Keratinocyte (primary cell): ENCODE data around the gene RNF17. TPM values are rescaled to one million over a fixed set of nuclear protein-coding genes. Genes with fewer than 3 reads are reported as not detected.
A peak's percentile ranks its signal among the peaks of the same experiment; 100 is the strongest.

Experiments used
- DNase-seq: peaks from one replicate; pipeline ENCODE4 v3.0.0-alpha.2; 2011; ENCODE audit warnings: low read depth, missing footprints, low spot score
- FAIRE-seq: peaks from 2 replicates; lab custom pipeline; 2011; peaks lifted over from hg19 to GRCh38; lab: Jason Lieb, UNC
- H2AFZ ChIP-seq: 2 replicates; pipeline ENCODE4 v1.6.0; 2012; ENCODE audit warnings: low read length, control low read depth, inconsistent platforms; ENCODE audit not compliant: control insufficient read depth
- H3K27ac ChIP-seq: 2 replicates; pipeline ENCODE4 v1.5.1; 2011; ENCODE audit warnings: low read length; ENCODE audit not compliant: control insufficient read depth, insufficient read depth
- H3K27me3 ChIP-seq: 3 replicates; pipeline ENCODE4 v1.6.0; 2011; ENCODE audit warnings: low read length; ENCODE audit not compliant: control insufficient read depth, insufficient read depth; ENCODE audit errors: extremely low read depth
- H3K36me3 ChIP-seq, 2 experiments: 2 replicates in 1 of 2; 3 replicates in 1 of 2; pipeline ENCODE4 v1.5.1; 2011; ENCODE audit warnings: low read length in 2 of 2, mild to moderate bottlenecking in 1 of 2; ENCODE audit not compliant: control insufficient read depth in 2 of 2, insufficient read depth in 2 of 2; ENCODE audit errors: extremely low read depth in 1 of 2
- H3K4me1 ChIP-seq: 3 replicates; pipeline ENCODE4 v1.5.1; 2011; ENCODE audit warnings: low read length; ENCODE audit not compliant: control insufficient read depth, insufficient read depth; ENCODE audit errors: extremely low read depth
- H3K4me2 ChIP-seq: 3 replicates; pipeline ENCODE4 v1.6.0; 2011; ENCODE audit warnings: low read depth, low read length; ENCODE audit not compliant: control insufficient read depth, insufficient read depth; ENCODE audit errors: extremely low read depth
- H3K4me3 ChIP-seq, 3 experiments: fragments of 200-600 bp in 1 of 3; sonication (generic) in 1 of 3; 2 replicates in 2 of 3; 3 replicates in 1 of 3; pipeline ENCODE4 v1.5.1; 2011 to 2016; ENCODE audit warnings: low read length in 3 of 3, mild to moderate bottlenecking in 3 of 3, control low read depth in 2 of 3, inconsistent platforms in 1 of 3, low read depth in 1 of 3, mixed read lengths in 1 of 3, mixed run types in 1 of 3, moderate library complexity in 1 of 3; ENCODE audit not compliant: control insufficient read depth in 2 of 3, insufficient read depth in 2 of 3; ENCODE audit errors: extremely low read depth in 1 of 3
- H3K79me2 ChIP-seq: 2 replicates; pipeline ENCODE4 v1.6.0; 2012; ENCODE audit warnings: low read length; ENCODE audit not compliant: control insufficient read depth, insufficient read depth
- H3K9ac ChIP-seq: 3 replicates; pipeline ENCODE4 v1.6.0; 2011; ENCODE audit warnings: low read length; ENCODE audit not compliant: control insufficient read depth, insufficient read depth; ENCODE audit errors: extremely low read depth
- H3K9me1 ChIP-seq: 3 replicates; pipeline ENCODE4 v1.6.0; 2011; ENCODE audit warnings: low read length; ENCODE audit not compliant: control insufficient read depth, insufficient read depth; ENCODE audit errors: extremely low read depth
- H3K9me3 ChIP-seq: 2 replicates; pipeline ENCODE4 v1.5.1; 2012; ENCODE audit warnings: low read depth, low read length; ENCODE audit not compliant: control insufficient read depth
- H4K20me1 ChIP-seq: 3 replicates; pipeline ENCODE4 v1.6.0; 2011; ENCODE audit warnings: low read length; ENCODE audit not compliant: control insufficient read depth, insufficient read depth; ENCODE audit errors: extremely low read depth
- EZH2 ChIP-seq: IDR thresholded peaks from one replicate; pipeline ENCODE4 v1.6.1; 2012; ENCODE audit warnings: inconsistent platforms, mild to moderate bottlenecking, low read length, moderate library complexity
- dilution Hi-C: fragments of 300-500 bp; cut with MboI; formaldehyde crosslinking; loops from one replicate; pipeline ENCODE4 v1.7.0; 2020; ENCODE audit warnings: low sequenced_read_pairs; ENCODE audit not compliant: extremely low pct_ligation_motif_present
- polyA plus RNA-seq, 5 experiments: library from polyadenylated mRNA; depleted of rRNA in 3 of 5; stranded (reverse) in 3 of 5; stranded (forward) in 1 of 5; unstranded in 1 of 5; fragments of >200 nt; gene quantifications; 1 replicate in 1 of 5; 2 replicates in 3 of 5; 3 replicates in 1 of 5; pipeline versions ENCODE4 v1.2.1 to v1.2.3, GENCODE V29; 2011 to 2012; ENCODE audit warnings: missing spikeins in 2 of 5, low read depth in 1 of 5, low replicate concordance in 1 of 5
- TF ChIP-seq, protein P1 (sequence below), 3 experiments: IDR thresholded peaks in 1 of 3; conservative IDR thresholded peaks in 1 of 3; optimal IDR thresholded peaks in 1 of 3; 2 replicates in 2 of 3; 3 replicates in 1 of 3; pipeline versions ENCODE3 to v1.5.1; 2011; ENCODE audit warnings: low read length in 3 of 3, mild to moderate bottlenecking in 3 of 3, moderate library complexity in 2 of 3, control low read depth in 1 of 3, inconsistent platforms in 1 of 3; ENCODE audit not compliant: insufficient read depth in 2 of 3; ENCODE audit errors: extremely low read depth in 1 of 3

RNF17 gene
- polyA plus RNA-seq, 1 donor (not counting 4 experiments of a cell fraction or from before 2014, with no cell fraction given) = not detected

DNA sequence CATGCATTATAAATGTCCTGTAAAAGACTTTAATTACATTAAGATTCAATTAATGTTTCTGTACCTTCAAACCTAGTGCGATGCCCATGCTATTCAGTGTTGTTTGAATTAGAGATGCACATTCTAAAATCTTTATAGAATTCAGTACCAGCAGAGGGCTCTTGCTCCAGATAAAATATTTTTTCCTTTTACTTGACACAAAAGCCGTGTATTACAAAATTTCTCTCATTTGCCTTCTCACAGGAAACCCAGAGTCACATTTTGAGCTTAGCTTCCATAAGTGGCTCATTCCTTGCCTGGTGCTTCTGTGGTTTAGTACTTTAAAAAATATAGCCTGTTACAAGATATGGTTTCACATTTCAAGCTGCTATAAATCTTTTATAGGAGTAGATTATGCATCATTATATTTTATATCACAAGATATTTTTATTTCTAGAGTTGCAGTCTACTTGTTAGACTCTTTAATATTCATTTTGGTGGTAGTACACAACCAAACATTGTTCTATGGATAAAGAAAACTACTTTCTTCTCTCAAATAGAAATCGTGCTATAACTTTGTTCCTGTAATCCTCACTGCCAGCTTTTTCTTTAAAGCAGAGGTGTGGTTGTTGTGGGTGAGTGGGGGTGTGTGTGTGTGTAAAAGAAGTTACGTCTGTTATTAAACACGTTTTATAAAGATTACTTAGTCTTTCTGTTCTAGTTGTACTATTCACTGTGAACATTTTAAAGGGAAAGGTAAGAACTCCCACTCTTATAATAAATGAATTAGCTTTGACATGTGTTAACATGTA, 101.4 kb downstream of the RNF17 start:
- Histone ChIP-seq H3K9ac (no peak overlapping the region), H3K36me3 (no peaks in the 10 kb centered on the region), H3K4me3 (no peak overlapping the region), H3K9me3 (no peaks in the 10 kb centered on the region), H3K79me2 (no peaks in the 10 kb centered on the region), H4K20me1 (no peaks in the 10 kb centered on the region), H2AFZ (peak overlapping the region; percentile 43), H3K4me1 (peaks cover 2% of the 10 kb centered on the region), H3K27me3 (no peaks in the 10 kb centered on the region), H3K4me2 (peak overlapping the region; percentile 25), H3K27ac (no peak overlapping the region), H3K9me1 (no peaks in the 10 kb centered on the region)
- dilution Hi-C loops = no loop called here
- TF ChIP-seq, protein P1, sequence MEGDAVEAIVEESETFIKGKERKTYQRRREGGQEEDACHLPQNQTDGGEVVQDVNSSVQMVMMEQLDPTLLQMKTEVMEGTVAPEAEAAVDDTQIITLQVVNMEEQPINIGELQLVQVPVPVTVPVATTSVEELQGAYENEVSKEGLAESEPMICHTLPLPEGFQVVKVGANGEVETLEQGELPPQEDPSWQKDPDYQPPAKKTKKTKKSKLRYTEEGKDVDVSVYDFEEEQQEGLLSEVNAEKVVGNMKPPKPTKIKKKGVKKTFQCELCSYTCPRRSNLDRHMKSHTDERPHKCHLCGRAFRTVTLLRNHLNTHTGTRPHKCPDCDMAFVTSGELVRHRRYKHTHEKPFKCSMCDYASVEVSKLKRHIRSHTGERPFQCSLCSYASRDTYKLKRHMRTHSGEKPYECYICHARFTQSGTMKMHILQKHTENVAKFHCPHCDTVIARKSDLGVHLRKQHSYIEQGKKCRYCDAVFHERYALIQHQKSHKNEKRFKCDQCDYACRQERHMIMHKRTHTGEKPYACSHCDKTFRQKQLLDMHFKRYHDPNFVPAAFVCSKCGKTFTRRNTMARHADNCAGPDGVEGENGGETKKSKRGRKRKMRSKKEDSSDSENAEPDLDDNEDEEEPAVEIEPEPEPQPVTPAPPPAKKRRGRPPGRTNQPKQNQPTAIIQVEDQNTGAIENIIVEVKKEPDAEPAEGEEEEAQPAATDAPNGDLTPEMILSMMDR (optimal IDR thresholded peaks at IDR 0.05 in 1 of 3, IDR thresholded peaks at IDR 0.05 in 1 of 3, conservative IDR thresholded peaks at IDR 0.05 in 1 of 3; ENCODE audit: extremely low read depth in 1 of 3, insufficient read depth in 2 of 3, low read length in 3 of 3) = no peak
- TF ChIP-seq EZH2 = no peak
- DNase-seq (no peak), FAIRE-seq (no peak)

DNA sequence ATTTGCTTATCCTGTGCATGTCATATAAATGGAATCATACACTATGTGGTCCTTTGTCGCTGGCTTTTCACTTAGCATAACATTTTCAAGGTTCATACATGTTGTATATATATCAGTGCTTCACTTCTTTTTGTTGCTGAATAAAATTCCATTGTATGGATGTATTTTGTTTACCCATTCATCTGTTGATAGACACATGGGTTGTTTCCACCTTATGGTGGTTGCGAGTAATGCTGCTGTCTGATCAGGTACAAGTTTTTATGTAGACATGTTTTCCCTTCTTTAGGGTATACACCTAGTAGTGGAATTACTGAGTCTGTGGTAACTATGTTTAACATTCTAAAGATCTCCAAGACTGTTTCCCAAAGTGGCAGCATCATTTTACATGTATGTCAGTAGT, 102.5 kb downstream of the RNF17 start:
- no peak overlapping the region for H3K27ac ChIP-seq
- DNase-seq (no peak), FAIRE-seq (peak; percentile 34)
- no peaks in the 10 kb centered on the region for H3K36me3 ChIP-seq
- TF ChIP-seq, protein P1 (optimal IDR thresholded peaks at IDR 0.05 in 1 of 3, IDR thresholded peaks at IDR 0.05 in 1 of 3, conservative IDR thresholded peaks at IDR 0.05 in 1 of 3; ENCODE audit: extremely low read depth in 1 of 3, insufficient read depth in 2 of 3, low read length in 3 of 3) = no peak
- no peak for TF ChIP-seq EZH2
- no peak overlapping the region for H3K4me2 ChIP-seq
- dilution Hi-C loops = no loop called here
- no peaks in the 10 kb centered on the region for H4K20me1 ChIP-seq
- no peak overlapping the region for H3K4me3 ChIP-seq
- no peaks in the 10 kb centered on the region for H3K79me2 ChIP-seq
- H3K9me3 ChIP-seq = no peaks in the 10 kb centered on the region
- no peak overlapping the region for H2AFZ ChIP-seq
- H3K9ac ChIP-seq = no peak overlapping the region
- H3K9me1 ChIP-seq = no peaks in the 10 kb centered on the region
- H3K4me1 ChIP-seq = peaks cover 2% of the 10 kb centered on the region
- no peaks in the 10 kb centered on the region for H3K27me3 ChIP-seq
